HepG2 (cell line): ENCODE measurements around the gene HAUS2. TPM values are rescaled to one million over a fixed set of nuclear protein-coding genes. Genes with fewer than 3 reads are reported as not detected.
A peak's percentile ranks its signal among the peaks of the same experiment; 100 is the strongest.

Source experiments
- BRCA1 ChIP-seq: sonication (generic); formaldehyde crosslinking; IDR thresholded peaks from 2 replicates; pipeline ENCODE4 v1.4.0; 2020; ENCODE audit warnings: missing genetic modification reagents
- CEBPZ ChIP-seq: IDR thresholded peaks from 2 replicates; pipeline ENCODE4 v1.6.1; 2012; ENCODE audit warnings: low read length, improper control_type of control experiment
- GATAD2A ChIP-seq: IDR thresholded peaks from 2 replicates; pipeline ENCODE4 v1.6.1; 2016
- KDM5B ChIP-seq: sonication (generic); formaldehyde crosslinking; IDR thresholded peaks from 2 replicates; pipeline ENCODE4 v1.4.0; 2020; ENCODE audit warnings: missing genetic modification reagents, mild to moderate bottlenecking, borderline replicate concordance
- PRDM10 ChIP-seq: sonication (generic); formaldehyde crosslinking; IDR thresholded peaks from 2 replicates; pipeline ENCODE4 v1.4.0; 2020; ENCODE audit warnings: low read depth, missing genetic modification reagents
- TCF7L2 ChIP-seq: IDR thresholded peaks from 2 replicates; pipeline ENCODE4 v1.6.1; 2011; ENCODE audit warnings: mild to moderate bottlenecking, low read depth, low read length, moderate library complexity
- ZFP41 ChIP-seq: sonication (generic); formaldehyde crosslinking; IDR thresholded peaks from 2 replicates; pipeline ENCODE4 v1.4.0; 2020; ENCODE audit warnings: mild to moderate bottlenecking, missing genetic modification reagents, borderline replicate concordance
- ZMYM2 ChIP-seq: sonication (generic); formaldehyde crosslinking; IDR thresholded peaks from 2 replicates; pipeline ENCODE4 v1.8.0; 2022; ENCODE audit warnings: mild to moderate bottlenecking, missing genetic modification reagents
- ZNF10 ChIP-seq: sonication (generic); formaldehyde crosslinking; IDR thresholded peaks from 2 replicates; pipeline ENCODE4 v1.4.0; 2020; ENCODE audit warnings: mild to moderate bottlenecking, low read depth, missing genetic modification reagents, borderline replicate concordance
- ZNF274 ChIP-seq: sonication (generic); formaldehyde crosslinking; IDR thresholded peaks from 2 replicates; pipeline ENCODE4 v1.5.1; 2020; ENCODE audit warnings: mild to moderate bottlenecking, missing genetic modification reagents
- ZNF446 ChIP-seq: sonication (generic); formaldehyde crosslinking; IDR thresholded peaks from 2 replicates; pipeline ENCODE4 v1.5.0; 2020; ENCODE audit warnings: mild to moderate bottlenecking, missing genetic modification reagents
- ZNF816 ChIP-seq: sonication (generic); formaldehyde crosslinking; IDR thresholded peaks from 2 replicates; pipeline ENCODE4 v1.8.0; 2022; ENCODE audit warnings: missing genetic modification reagents, mild to moderate bottlenecking, borderline replicate concordance
- ZNF83 ChIP-seq: sonication (generic); formaldehyde crosslinking; IDR thresholded peaks from 2 replicates; pipeline ENCODE4 v1.4.0; 2020; ENCODE audit warnings: missing genetic modification reagents, mild to moderate bottlenecking, borderline replicate concordance
- ZSCAN20 ChIP-seq: sonication (generic); formaldehyde crosslinking; IDR thresholded peaks from 2 replicates; pipeline ENCODE4 v1.4.0; 2020; ENCODE audit warnings: missing genetic modification reagents, mild to moderate bottlenecking, borderline replicate concordance
- ZSCAN21 ChIP-seq: sonication (generic); formaldehyde crosslinking; IDR thresholded peaks from 2 replicates; pipeline ENCODE4 v1.8.0; 2022; ENCODE audit warnings: mild to moderate bottlenecking, missing genetic modification reagents, moderate library complexity, borderline replicate concordance
- polyA plus RNA-seq, 8 experiments: library from polyadenylated mRNA; depleted of rRNA in 3 of 8; stranded (reverse) in 7 of 8; unstranded in 1 of 8; fragments of >200 nt; fragmentation: Illumina TruSeq in 4 of 8; extraction: Trizol in 4 of 8; gene quantifications; 2 replicates each; pipeline versions ENCODE4 v1.2.1 to v1.2.3, GENCODE V29; 2011 to 2016; ENCODE audit warnings: low read depth in 4 of 8, missing spikeins in 1 of 8, mixed read lengths in 1 of 8; ENCODE audit not compliant: insufficient read depth in 1 of 8
- total RNA-seq, 5 experiments: library from RNA; depleted of rRNA; stranded (reverse); fragments of >200 nt; fragmentation: Illumina TruSeq; extraction: Trizol; gene quantifications; 2 replicates each; pipeline ENCODE4 v1.2.3, GENCODE V29; 2016; ENCODE audit warnings: low read depth in 1 of 5
- TF ChIP-seq, protein P1 (sequence below), 2 experiments: sonication (generic) in 1 of 2; formaldehyde crosslinking in 1 of 2; IDR thresholded peaks; 2 replicates each; pipeline versions ENCODE4 v1.4.0 to v1.6.1; 2018 to 2020; ENCODE audit warnings: missing genetic modification reagents in 2 of 2, borderline replicate concordance in 1 of 2, low read depth in 1 of 2, mild to moderate bottlenecking in 1 of 2, missing biosample characterization in 1 of 2
- TF ChIP-seq, protein P2 (sequence below): sonication (generic); formaldehyde crosslinking; conservative IDR thresholded peaks from 2 replicates; pipeline ENCODE4 v1.8.1; 2023; ENCODE audit warnings: missing genetic modification reagents

Gene HAUS2
- total and polyA plus RNA-seq, 2 of the 13 experiments (the other 11 are each of a cell fraction or from before 2014, with no cell fraction given) = 11.6 to 32.9 TPM

GRCh38 chr15:42548249-42549031 lies at the start of gene HAUS2, which contains the start of gene LRRC57 (continued):
- 0 out of 2 replicates have a peak, but pooled peaks have one; percentile 70 for TF ChIP-seq ZSCAN20 (CRISPR knock-in tag)
- peak; percentile 91; the same call in 1 of the 2 replicates for TF ChIP-seq KDM5B (CRISPR knock-in tag)
- peak; percentile 58 for TF ChIP-seq GATAD2A
- peak; percentile 27; the same call in 1 of the 2 replicates for TF ChIP-seq BRCA1
- TF ChIP-seq ZNF446 = no peak
- TF ChIP-seq ZNF816 (CRISPR knock-in tag) = no peak
- TF ChIP-seq ZNF83 = no peak
- TF ChIP-seq ZNF274 (CRISPR knock-in tag) = peak; percentile 60; the same call in 1 of the 2 replicates
- TF ChIP-seq, protein P1, sequence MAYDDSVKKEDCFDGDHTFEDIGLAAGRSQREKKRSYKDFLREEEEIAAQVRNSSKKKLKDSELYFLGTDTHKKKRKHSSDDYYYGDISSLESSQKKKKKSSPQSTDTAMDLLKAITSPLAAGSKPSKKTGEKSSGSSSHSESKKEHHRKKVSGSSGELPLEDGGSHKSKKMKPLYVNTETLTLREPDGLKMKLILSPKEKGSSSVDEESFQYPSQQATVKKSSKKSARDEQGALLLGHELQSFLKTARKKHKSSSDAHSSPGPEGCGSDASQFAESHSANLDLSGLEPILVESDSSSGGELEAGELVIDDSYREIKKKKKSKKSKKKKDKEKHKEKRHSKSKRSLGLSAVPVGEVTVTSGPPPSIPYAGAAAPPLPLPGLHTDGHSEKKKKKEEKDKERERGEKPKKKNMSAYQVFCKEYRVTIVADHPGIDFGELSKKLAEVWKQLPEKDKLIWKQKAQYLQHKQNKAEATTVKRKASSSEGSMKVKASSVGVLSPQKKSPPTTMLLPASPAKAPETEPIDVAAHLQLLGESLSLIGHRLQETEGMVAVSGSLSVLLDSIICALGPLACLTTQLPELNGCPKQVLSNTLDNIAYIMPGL (CRISPR knock-in tag; IDR thresholded peaks at IDR 0.05; ENCODE audit: borderline replicate concordance in 1 of 2, low read depth in 1 of 2) = peak; percentile 87 to 90; a peak in 3 of 4 replicates
- TF ChIP-seq CEBPZ = no peak
- no peak; the same call in 1 of the 2 replicates for TF ChIP-seq ZFP41 (CRISPR knock-in tag)
- TF ChIP-seq, protein P2, sequence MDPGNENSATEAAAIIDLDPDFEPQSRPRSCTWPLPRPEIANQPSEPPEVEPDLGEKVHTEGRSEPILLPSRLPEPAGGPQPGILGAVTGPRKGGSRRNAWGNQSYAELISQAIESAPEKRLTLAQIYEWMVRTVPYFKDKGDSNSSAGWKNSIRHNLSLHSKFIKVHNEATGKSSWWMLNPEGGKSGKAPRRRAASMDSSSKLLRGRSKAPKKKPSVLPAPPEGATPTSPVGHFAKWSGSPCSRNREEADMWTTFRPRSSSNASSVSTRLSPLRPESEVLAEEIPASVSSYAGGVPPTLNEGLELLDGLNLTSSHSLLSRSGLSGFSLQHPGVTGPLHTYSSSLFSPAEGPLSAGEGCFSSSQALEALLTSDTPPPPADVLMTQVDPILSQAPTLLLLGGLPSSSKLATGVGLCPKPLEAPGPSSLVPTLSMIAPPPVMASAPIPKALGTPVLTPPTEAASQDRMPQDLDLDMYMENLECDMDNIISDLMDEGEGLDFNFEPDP (CRISPR knock-in tag) = no peak
- no peak for TF ChIP-seq ZNF10
- no peak for TF ChIP-seq ZSCAN21 (CRISPR knock-in tag)
- no peak for TF ChIP-seq TCF7L2
- TF ChIP-seq PRDM10 (CRISPR knock-in tag) = no peak
- TF ChIP-seq ZMYM2 (CRISPR knock-in tag) = 0 out of 2 replicates have a peak, but pooled peaks have one; percentile 27
